ENCODE results near the gene SRPK2. TPM values are rescaled to one million over a fixed set of nuclear protein-coding genes. Genes with fewer than 3 reads are reported as not detected.

Gene SRPK2
- total RNA-seq, 1 donor from 2014 or later, result 47.1 TPM

DNA sequence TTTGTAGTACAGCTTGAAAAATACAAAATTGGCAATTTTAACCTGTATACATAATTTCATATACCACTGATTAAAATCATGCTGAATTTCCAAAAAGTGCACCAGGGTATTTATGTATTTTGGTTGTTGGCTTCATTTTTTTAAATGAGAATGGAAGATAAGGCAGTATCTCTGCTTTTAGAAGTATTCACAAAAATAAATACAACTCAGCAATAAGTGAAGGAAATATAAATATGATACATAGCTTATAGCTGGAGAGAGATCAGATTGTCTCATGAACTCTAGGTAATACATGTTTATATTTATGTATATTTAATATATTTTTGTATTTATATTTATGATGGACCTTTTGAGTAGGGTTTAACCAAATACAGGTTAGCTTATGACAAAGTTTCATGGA, 293.8 kb downstream of the SRPK2 start:
- no peak for DNase-seq (ENCODE audit: extremely low spot score in 2 of 2)
- no peaks in the 10 kb centered on the region for H3K9me3 ChIP-seq
- intact Hi-C loops (cut with DNase I), result no loop called here
- no peak overlapping the region for H3K4me3 ChIP-seq
- H3K27ac ChIP-seq, result no peak overlapping the region
- peaks cover 0 to 43% of the 10 kb centered on the region in 2 donors for H3K36me3 ChIP-seq
- no peaks in the 10 kb centered on the region for H3K27me3 ChIP-seq
- peaks cover 37% of the 10 kb centered on the region for H3K4me1 ChIP-seq
- TF ChIP-seq POLR2A (IDR thresholded peaks at IDR 0.05) (no peak), POLR2AphosphoS5 (IDR thresholded peaks at IDR 0.05; ENCODE audit: insufficient read depth in 1 of 2, low read depth in 1 of 2) (no peak)
- TF ChIP-seq, protein P1, sequence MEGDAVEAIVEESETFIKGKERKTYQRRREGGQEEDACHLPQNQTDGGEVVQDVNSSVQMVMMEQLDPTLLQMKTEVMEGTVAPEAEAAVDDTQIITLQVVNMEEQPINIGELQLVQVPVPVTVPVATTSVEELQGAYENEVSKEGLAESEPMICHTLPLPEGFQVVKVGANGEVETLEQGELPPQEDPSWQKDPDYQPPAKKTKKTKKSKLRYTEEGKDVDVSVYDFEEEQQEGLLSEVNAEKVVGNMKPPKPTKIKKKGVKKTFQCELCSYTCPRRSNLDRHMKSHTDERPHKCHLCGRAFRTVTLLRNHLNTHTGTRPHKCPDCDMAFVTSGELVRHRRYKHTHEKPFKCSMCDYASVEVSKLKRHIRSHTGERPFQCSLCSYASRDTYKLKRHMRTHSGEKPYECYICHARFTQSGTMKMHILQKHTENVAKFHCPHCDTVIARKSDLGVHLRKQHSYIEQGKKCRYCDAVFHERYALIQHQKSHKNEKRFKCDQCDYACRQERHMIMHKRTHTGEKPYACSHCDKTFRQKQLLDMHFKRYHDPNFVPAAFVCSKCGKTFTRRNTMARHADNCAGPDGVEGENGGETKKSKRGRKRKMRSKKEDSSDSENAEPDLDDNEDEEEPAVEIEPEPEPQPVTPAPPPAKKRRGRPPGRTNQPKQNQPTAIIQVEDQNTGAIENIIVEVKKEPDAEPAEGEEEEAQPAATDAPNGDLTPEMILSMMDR (IDR thresholded peaks at IDR 0.05), result no peak

GRCh38 chr7:105088456-105088855, 300.3 kb downstream of the SRPK2 start:
- intact Hi-C loops (cut with DNase I), result no loop called here
- Histone ChIP-seq H3K4me1 (peaks cover 7% of the 10 kb centered on the region), H3K27me3 (no peaks in the 10 kb centered on the region), H3K36me3 (peaks cover 0 to 55% of the 10 kb centered on the region in 2 donors), H3K9me3 (no peaks in the 10 kb centered on the region), H3K27ac (no peak overlapping the region), H3K4me3 (no peak overlapping the region)
- no peak for TF ChIP-seq POLR2A (IDR thresholded peaks at IDR 0.05)
- TF ChIP-seq, protein P1 (IDR thresholded peaks at IDR 0.05), result no peak
- TF ChIP-seq POLR2AphosphoS5 (IDR thresholded peaks at IDR 0.05; ENCODE audit: insufficient read depth in 1 of 2, low read depth in 1 of 2), result no peak
- no peak for DNase-seq (ENCODE audit: extremely low spot score in 2 of 2)

DNA sequence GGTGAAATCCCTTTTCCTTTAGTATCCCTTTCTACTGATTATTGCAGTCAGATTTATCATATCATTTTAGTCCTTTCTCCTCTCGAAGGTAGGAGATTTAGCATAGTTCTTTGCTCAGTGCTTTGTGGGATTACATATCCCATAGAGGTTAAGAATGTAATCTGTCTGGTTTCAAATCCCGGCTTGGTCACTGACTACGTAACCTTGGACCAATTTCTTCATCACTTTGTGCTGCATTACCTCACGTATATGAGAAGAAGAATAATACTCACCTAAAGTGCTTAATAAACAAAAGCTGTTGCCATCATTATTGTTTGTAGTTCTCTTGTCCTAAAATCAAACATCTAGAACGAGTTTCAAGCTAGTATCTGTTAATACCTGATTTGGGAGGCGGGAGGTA, 300.7 kb downstream of the SRPK2 start:
- Histone ChIP-seq H3K9me3 (no peaks in the 10 kb centered on the region), H3K4me3 (no peak overlapping the region), H3K36me3 (peaks cover 0 to 57% of the 10 kb centered on the region in 2 donors), H3K4me1 (peaks cover 12% of the 10 kb centered on the region), H3K27ac (no peak overlapping the region), H3K27me3 (no peaks in the 10 kb centered on the region)
- TF ChIP-seq POLR2AphosphoS5 (IDR thresholded peaks at IDR 0.05; ENCODE audit: insufficient read depth in 1 of 2, low read depth in 1 of 2) (no peak), POLR2A (IDR thresholded peaks at IDR 0.05) (no peak)
- TF ChIP-seq, protein P1 (IDR thresholded peaks at IDR 0.05), result no peak
- no peak for DNase-seq (ENCODE audit: extremely low spot score in 2 of 2)
- intact Hi-C loops (cut with DNase I), result no loop called here

DNA sequence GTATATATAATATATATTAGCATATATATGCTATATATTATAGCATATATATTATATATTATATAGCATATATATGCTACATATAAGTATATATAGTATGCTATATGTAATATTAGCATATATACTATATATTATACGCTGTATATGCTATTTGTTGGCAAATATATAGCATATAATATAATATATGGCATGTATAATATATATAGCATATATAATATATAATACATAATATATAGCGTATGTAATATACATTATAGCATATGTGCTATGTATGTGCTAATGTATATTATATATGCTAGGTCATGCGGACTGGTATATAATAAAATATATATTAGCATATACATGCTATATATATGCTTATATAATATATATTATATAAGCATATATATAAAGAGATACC, 301.9 kb downstream of the SRPK2 start:
- Histone ChIP-seq H3K36me3 (peaks cover 0 to 52% of the 10 kb centered on the region in 2 donors), H3K27ac (no peak overlapping the region), H3K27me3 (no peaks in the 10 kb centered on the region), H3K4me3 (no peak overlapping the region), H3K9me3 (no peaks in the 10 kb centered on the region), H3K4me1 (peaks cover 14% of the 10 kb centered on the region)
- no peak for DNase-seq (ENCODE audit: extremely low spot score in 2 of 2)
- TF ChIP-seq POLR2A (IDR thresholded peaks at IDR 0.05) (no peak), POLR2AphosphoS5 (IDR thresholded peaks at IDR 0.05; ENCODE audit: insufficient read depth in 1 of 2, low read depth in 1 of 2) (no peak)
- TF ChIP-seq, protein P1 (IDR thresholded peaks at IDR 0.05), result no peak
- intact Hi-C loops (cut with DNase I), result no loop called here

DNA sequence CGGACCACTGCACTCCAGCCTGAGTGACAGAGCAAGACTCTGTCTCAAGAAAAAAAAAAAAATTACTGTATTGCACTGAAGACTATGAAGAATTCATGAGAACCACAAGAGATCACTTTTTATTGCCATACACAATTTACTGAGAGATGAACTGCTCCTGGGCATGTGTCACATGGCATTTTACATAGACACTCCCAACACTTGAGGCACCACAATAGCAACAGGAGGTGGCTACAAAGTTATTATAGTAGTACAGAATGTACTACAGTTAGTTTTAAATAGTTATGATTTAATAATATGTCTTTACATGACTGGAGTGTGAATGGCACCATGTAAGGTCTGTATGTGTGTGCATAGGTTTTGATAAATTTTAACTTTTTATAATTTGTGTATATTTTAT, 304.1 kb downstream of the SRPK2 start:
- DNase-seq (ENCODE audit: extremely low spot score in 2 of 2), result no peak
- Histone ChIP-seq H3K36me3 (peaks cover 0 to 46% of the 10 kb centered on the region in 2 donors), H3K27me3 (no peaks in the 10 kb centered on the region), H3K9me3 (no peaks in the 10 kb centered on the region), H3K4me1 (peaks cover 8% of the 10 kb centered on the region), H3K27ac (no peak overlapping the region), H3K4me3 (no peak overlapping the region)
- TF ChIP-seq, protein P1 (IDR thresholded peaks at IDR 0.05), result no peak
- TF ChIP-seq POLR2AphosphoS5 (IDR thresholded peaks at IDR 0.05; ENCODE audit: insufficient read depth in 1 of 2, low read depth in 1 of 2) (no peak), POLR2A (IDR thresholded peaks at IDR 0.05) (no peak)
- intact Hi-C loops (cut with DNase I), result no loop called here
